ENCODE measurements around the gene RNU6-7. TPM values are rescaled to one million over a fixed set of nuclear protein-coding genes. Genes with fewer than 3 reads are reported as not detected.

RNU6-7 gene
- total and polyA plus RNA-seq, 2 of the 13 experiments (the other 11 are each of a cell fraction or from before 2014, with no cell fraction given), result under 0.01 TPM; not detected in 1

GRCh38 chr14:32197919-32198318, 3.9 kb upstream of the RNU6-7 start (continued):
- TF ChIP-seq ZNF710 (CRISPR knock-in tag; IDR thresholded peaks at IDR 0.05; ENCODE audit: borderline replicate concordance), result no peak

- Histone ChIP-seq H3K36me3 (replicated peaks in 1 of 2; ENCODE audit: control insufficient read depth in 1 of 2, insufficient read depth in 2 of 2, low read length in 2 of 2) (no peaks in the 10 kb centered on the region), H3K27ac (ENCODE audit: extremely low read length, insufficient read depth, low read length) (peak overlapping the region; percentile 87), H3K4me3 (replicated peaks in 1 of 3; ENCODE audit: insufficient read depth in 1 of 3, low read depth in 2 of 3, low read length in 3 of 3) (peak overlapping the region; percentile 69 to 81 (median 75)), H3K9me3 (ENCODE audit: low read length) (no peaks in the 10 kb centered on the region), H3K27me3 (ENCODE audit: control insufficient read depth in 1 of 2, insufficient read depth in 2 of 2, low read length in 2 of 2) (no peaks in the 10 kb centered on the region; a peak in 1 of 5 replicates), H2AFZ (ENCODE audit: low read length) (peak overlapping the region; percentile 85), H3K79me2 (ENCODE audit: insufficient read depth, low read length) (no peaks in the 10 kb centered on the region), H4K20me1 (ENCODE audit: insufficient read depth, low read length) (no peaks in the 10 kb centered on the region), H3K9ac (ENCODE audit: insufficient read depth, low read depth, low read length) (peak overlapping the region; percentile 91), H3K4me2 (ENCODE audit: low read depth, low read length) (peak overlapping the region; percentile 97), H3K4me1 (ENCODE audit: insufficient read depth, low read length) (peaks cover 21% of the 10 kb centered on the region)
- in situ Hi-C loops (cut with HindIII; ENCODE audit: extremely low pct_ligation_motif_present, low pct_unique_long_range_greater_than_20kb), result loop anchor here (5.0 kb wide), 1 partner anchor 123 kb away; the partner anchor contains the start of gene ARHGAP5
- BruUV-seq (replicated peaks), result no TSS peak
- CTCF ChIA-PET (ENCODE audit: low intra/inter-chr PET ratio, low total read pairs), result no interaction called here
- POLR2A ChIA-PET, result interaction anchor here (0.9 to 3.0 kb wide), 3 partner anchors 123 to 780 kb away, joined by 3 to 89 read pairs (median 14); partner anchors contain the start of genes ARHGAP5 and HEATR5A
- FAIRE-seq, result no peak
- no peak for ATAC-seq
- intact Hi-C loops (cut with micrococcal nuclease; ENCODE audit: unreplicated experiment), result loop anchor here (1.0 to 10.0 kb wide), 7 partner anchors 8 to 1578 kb away; partner anchors contain the start of genes HECTD1, NUBPL and SCFD1
- 4% methylated on average over 14 of the region's 14 CpGs for WGBS (ENCODE audit: low lambda C conversion rate)
- no peak for DNase-seq (ENCODE audit: low spot score)
- TF ChIP-seq ZNF230 (CRISPR knock-in tag; IDR thresholded peaks at IDR 0.05) (no peak), ZFP90 (CRISPR knock-in tag; IDR thresholded peaks at IDR 0.05; ENCODE audit: borderline replicate concordance) (no peak), TFDP1 (CRISPR knock-in tag; IDR thresholded peaks at IDR 0.05; ENCODE audit: borderline replicate concordance) (peak; percentile 27; the same call in 1 of the 2 replicates), ZNF570 (CRISPR knock-in tag; IDR thresholded peaks at IDR 0.05; ENCODE audit: borderline replicate concordance) (no peak), TBL1XR1 (IDR thresholded peaks at IDR 0.05; ENCODE audit: borderline replicate concordance, low read length, partially characterized antibody) (no peak), ZNF205 (CRISPR knock-in tag; IDR thresholded peaks at IDR 0.05) (peak; percentile 56), ZNF335 (CRISPR knock-in tag; IDR thresholded peaks at IDR 0.05) (no peak), ZNF296 (CRISPR knock-in tag; conservative IDR thresholded peaks at IDR 0.05) (no peak), TFE3 (CRISPR knock-in tag; IDR thresholded peaks at IDR 0.05) (no peak; the same call in 1 of the 2 replicates), RXRA (CRISPR knock-in tag; IDR thresholded peaks at IDR 0.05) (no peak), HCFC1 (IDR thresholded peaks at IDR 0.05; ENCODE audit: low read depth, low read length) (no peak), ZNF362 (CRISPR knock-in tag; IDR thresholded peaks at IDR 0.05; ENCODE audit: borderline replicate concordance) (0 out of 2 replicates have a peak, but pooled peaks have one; percentile 9), CC2D1A (CRISPR knock-in tag; IDR thresholded peaks at IDR 0.05) (no peak)
Observed at GRCh38 chr14:32200368-32201192, 1.3 kb upstream of the RNU6-7 start.
